Vagina (tissue), 2 donors: ENCODE measurements around the gene ACAP1. TPM values are rescaled to one million over a fixed set of nuclear protein-coding genes. Genes with fewer than 3 reads are reported as not detected.
A peak's percentile ranks its signal among the peaks of the same experiment; 100 is the strongest.

Source experiments
- DNase-seq, 2 donors: peaks; one replicate each; pipeline ENCODE4 v3.0.0-alpha.2; 2017; ENCODE audit errors: extremely low spot score in 2 of 2
- H3K27ac ChIP-seq: fragments of 200-600 bp; sonication (generic); one replicate; pipeline ENCODE4 v1.5.1; 2019
- H3K27me3 ChIP-seq: fragments of 200-600 bp; sonication (generic); one replicate; pipeline ENCODE4 v1.5.1; 2019
- H3K36me3 ChIP-seq, 2 donors: fragments of 200-600 bp; sonication (generic); one replicate each; pipeline ENCODE4 v1.5.1; 2017 to 2019
- H3K4me1 ChIP-seq: fragments of 200-600 bp; sonication (generic); one replicate; pipeline ENCODE4 v1.5.1; 2019
- H3K4me3 ChIP-seq, 2 donors: fragments of 200-600 bp; sonication (generic); 1 replicate in 1 of 2; 2 replicates in 1 of 2; pipeline ENCODE4 v1.5.1; 2016 to 2019
- H3K9me3 ChIP-seq: fragments of 200-600 bp; sonication (generic); one replicate; pipeline ENCODE4 v1.5.1; 2019
- CTCF ChIP-seq, 3 experiments: fragments of 450-650 bp in 2 of 3; fragments of 200-600 bp in 1 of 3; sonication (generic) in 1 of 3; IDR thresholded peaks; one replicate each; pipeline ENCODE4 v1.5.1; 2017 to 2019; ENCODE audit warnings: antibody characterized with exemption in 3 of 3, mild to moderate bottlenecking in 2 of 3, moderate library complexity in 2 of 3
- POLR2A ChIP-seq, 2 donors: fragments of 450-650 bp; IDR thresholded peaks; one replicate each; pipeline ENCODE4 v1.6.1; 2017; ENCODE audit warnings: antibody characterized with exemption in 2 of 2, mild to moderate bottlenecking in 2 of 2, moderate library complexity in 2 of 2
- POLR2AphosphoS5 ChIP-seq, 2 donors: sonication (generic); formaldehyde crosslinking; IDR thresholded peaks; one replicate each; pipeline ENCODE4 v1.9.0; 2017; ENCODE audit warnings: antibody characterized with exemption in 2 of 2, mild to moderate bottlenecking in 2 of 2, low read depth in 1 of 2; ENCODE audit not compliant: insufficient read depth in 1 of 2
- intact Hi-C: fragments of 100-400 bp; cut with DNase I; formaldehyde crosslinking; loops from one replicate; pipeline ENCODE4 v1.15.1; 2023
- total RNA-seq: library from RNA; depleted of rRNA; stranded (reverse); fragments of >200 nt; gene quantifications from one replicate; pipeline ENCODE4 v1.2.3, GENCODE V29; 2016

Gene ACAP1
- total RNA-seq, 1 donor from 2014 or later = 7.6 TPM

GRCh38 chr17:7315570-7316235 lies 20.6 kb upstream of the ACAP1 start:
- DNase-seq = no peak
- Histone ChIP-seq H3K4me1 (peaks cover 42% of the 10 kb centered on the region), H3K27ac (peak overlapping the region; percentile 91), H3K9me3 (no peaks in the 10 kb centered on the region), H3K36me3 (peaks cover 3 to 62% of the 10 kb centered on the region in 2 donors), H3K4me3 (peak overlapping the region; percentile 87 to 95), H3K27me3 (no peaks in the 10 kb centered on the region)
- intact Hi-C loops = no loop called here
- TF ChIP-seq POLR2A (IDR thresholded peaks at IDR 0.05) (no peak), POLR2AphosphoS5 (IDR thresholded peaks at IDR 0.05; ENCODE audit: insufficient read depth in 1 of 2, low read depth in 1 of 2) (peak in 1 of 2 donors; percentile 6)

GRCh38 chr17:7317161-7317803 lies 19.0 kb upstream of the ACAP1 start:
- intact Hi-C loops = no loop called here
- TF ChIP-seq POLR2AphosphoS5 (IDR thresholded peaks at IDR 0.05; ENCODE audit: insufficient read depth in 1 of 2, low read depth in 1 of 2) (no peak), POLR2A (IDR thresholded peaks at IDR 0.05) (no peak)
- Histone ChIP-seq H3K9me3 (no peaks in the 10 kb centered on the region), H3K36me3 (peaks cover 0 to 63% of the 10 kb centered on the region in 2 donors), H3K4me1 (peaks cover 30% of the 10 kb centered on the region), H3K27me3 (no peaks in the 10 kb centered on the region), H3K4me3 (no peak overlapping the region), H3K27ac (no peak overlapping the region)
- DNase-seq = no peak

- no peaks in the 10 kb centered on the region for H3K27me3 ChIP-seq
- no peak overlapping the region for H3K4me3 ChIP-seq
- peaks cover 24% of the 10 kb centered on the region for H3K4me1 ChIP-seq
- intact Hi-C loops = no loop called here
- no peak for DNase-seq
- peaks cover 0 to 63% of the 10 kb centered on the region in 2 donors for H3K36me3 ChIP-seq
- no peak overlapping the region for H3K27ac ChIP-seq
- no peaks in the 10 kb centered on the region for H3K9me3 ChIP-seq
- no peak for TF ChIP-seq POLR2A (IDR thresholded peaks at IDR 0.05)
- TF ChIP-seq CTCF (IDR thresholded peaks at IDR 0.05) = no peak
- TF ChIP-seq POLR2AphosphoS5 (IDR thresholded peaks at IDR 0.05; ENCODE audit: insufficient read depth in 1 of 2, low read depth in 1 of 2) = no peak
These were observed 18.0 kb upstream of the ACAP1 start for GRCh38 chr17:7318121-7318860.

- Histone ChIP-seq H3K9me3 (no peaks in the 10 kb centered on the region), H3K27me3 (no peaks in the 10 kb centered on the region), H3K27ac (no peak overlapping the region), H3K36me3 (peaks cover 0 to 76% of the 10 kb centered on the region in 2 donors), H3K4me1 (no peaks in the 10 kb centered on the region), H3K4me3 (no peak overlapping the region)
- intact Hi-C loops = no loop called here
- no peak for DNase-seq
- no peak for TF ChIP-seq POLR2AphosphoS5 (IDR thresholded peaks at IDR 0.05; ENCODE audit: insufficient read depth in 1 of 2, low read depth in 1 of 2)
These were observed 14.9 kb upstream of the ACAP1 start for GRCh38 chr17:7321466-7321865.

- H3K27ac ChIP-seq = no peak overlapping the region
- DNase-seq = no peak
- no peaks in the 10 kb centered on the region for H3K9me3 ChIP-seq
- H3K4me3 ChIP-seq = no peak overlapping the region
- TF ChIP-seq POLR2AphosphoS5 (IDR thresholded peaks at IDR 0.05; ENCODE audit: insufficient read depth in 1 of 2, low read depth in 1 of 2) = no peak
- no peak for TF ChIP-seq POLR2A (IDR thresholded peaks at IDR 0.05)
- TF ChIP-seq CTCF (IDR thresholded peaks at IDR 0.05) = no peak
- H3K36me3 ChIP-seq = peaks cover 0 to 68% of the 10 kb centered on the region in 2 donors
- H3K27me3 ChIP-seq = no peaks in the 10 kb centered on the region
- H3K4me1 ChIP-seq = peaks cover 2% of the 10 kb centered on the region
- intact Hi-C loops = no loop called here
These were observed 13.7 kb upstream of the ACAP1 start for GRCh38 chr17:7322520-7323194.
